IPS-18a (cell line): Measurements from ENCODE around the gene TSSK3.
"Not testable (repeated sequence)": the region's sequence is repeated elsewhere in the genome, so short reads cannot be mapped to it uniquely, and the experiment has no call there.

Experiments used
- H3K27ac ChIP-seq: one replicate; pipeline ENCODE4 v1.5.1; 2013; ENCODE audit warnings: low read length
- H3K27me3 ChIP-seq: one replicate; pipeline ENCODE4 v1.6.1; 2013; ENCODE audit warnings: mild to moderate bottlenecking, low read length; ENCODE audit not compliant: control insufficient read depth, insufficient read depth
- H3K36me3 ChIP-seq: one replicate; pipeline ENCODE4 v1.6.1; 2013; ENCODE audit warnings: low read depth, low read length; ENCODE audit not compliant: control insufficient read depth
- H3K4me1 ChIP-seq: one replicate; pipeline ENCODE4 v1.6.1; 2013; ENCODE audit warnings: low read depth, low read length; ENCODE audit not compliant: control insufficient read depth
- H3K4me3 ChIP-seq: one replicate; pipeline ENCODE4 v1.5.1; 2013; ENCODE audit warnings: low read length
- H3K9ac ChIP-seq: one replicate; pipeline ENCODE4 v1.6.1; 2013; ENCODE audit warnings: mild to moderate bottlenecking, low read length, moderate library complexity
- H3K9me3 ChIP-seq: one replicate; pipeline ENCODE4 v1.6.1; 2013; ENCODE audit warnings: low read depth, low read length; ENCODE audit not compliant: control insufficient read depth

TSSK3 gene

DNA sequence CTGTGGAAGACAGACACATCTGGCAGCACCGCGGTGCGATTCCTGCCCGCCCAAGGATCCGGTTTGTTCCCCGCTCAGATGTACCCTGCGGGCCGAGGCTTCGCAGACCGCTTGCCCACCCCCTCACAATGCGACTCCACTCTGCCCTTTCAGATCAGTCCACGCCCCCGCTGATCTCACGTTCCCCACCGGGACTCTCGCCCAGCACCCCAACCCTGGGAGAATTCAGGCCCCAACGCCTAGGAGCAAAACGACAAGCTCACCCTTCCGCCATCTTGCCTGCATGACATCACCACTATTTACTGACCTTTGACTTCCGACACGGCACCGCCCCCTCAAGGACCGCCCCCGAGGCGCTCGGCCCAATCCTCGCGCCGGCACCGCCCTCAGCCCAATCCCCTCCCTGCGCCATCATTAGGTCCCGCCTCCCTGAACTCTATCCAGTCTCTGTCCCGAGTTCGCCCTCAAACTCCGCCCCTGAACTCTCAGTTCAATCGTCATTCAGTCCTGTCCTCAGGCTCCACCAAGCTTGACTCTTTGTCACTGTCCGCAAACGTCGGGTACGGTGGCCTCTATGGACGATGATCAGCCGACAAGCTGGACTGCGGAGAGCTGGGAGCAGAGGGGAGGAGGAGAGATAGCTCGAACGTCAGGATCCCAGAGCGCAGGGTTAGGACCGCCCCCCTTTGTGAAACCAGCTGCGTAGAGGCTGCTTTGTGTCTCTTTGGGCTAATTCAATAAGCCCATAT lies 32.0 kb downstream of the TSSK3 start, which contains the start of gene BSDC1:
Gene BSDC1, minus strand, starts transcription at position 301 of the 749 bp plus-strand sequence. Its CDS starts 27 bp downstream, at position 274.
- H3K9ac ChIP-seq: peak within 1 kb of the TSS; percentile 84
- H3K27me3 ChIP-seq: no peaks in the 10 kb centered on the region
- peaks cover 11% of the 10 kb centered on the region for H3K36me3 ChIP-seq
- H3K4me3 ChIP-seq: peak within 1 kb of the TSS; percentile 88
- no peaks in the 10 kb centered on the region for H3K9me3 ChIP-seq
- peak within 1 kb of the TSS; percentile 79 for H3K27ac ChIP-seq
- peaks cover 8% of the 10 kb centered on the region for H3K4me1 ChIP-seq

DNA sequence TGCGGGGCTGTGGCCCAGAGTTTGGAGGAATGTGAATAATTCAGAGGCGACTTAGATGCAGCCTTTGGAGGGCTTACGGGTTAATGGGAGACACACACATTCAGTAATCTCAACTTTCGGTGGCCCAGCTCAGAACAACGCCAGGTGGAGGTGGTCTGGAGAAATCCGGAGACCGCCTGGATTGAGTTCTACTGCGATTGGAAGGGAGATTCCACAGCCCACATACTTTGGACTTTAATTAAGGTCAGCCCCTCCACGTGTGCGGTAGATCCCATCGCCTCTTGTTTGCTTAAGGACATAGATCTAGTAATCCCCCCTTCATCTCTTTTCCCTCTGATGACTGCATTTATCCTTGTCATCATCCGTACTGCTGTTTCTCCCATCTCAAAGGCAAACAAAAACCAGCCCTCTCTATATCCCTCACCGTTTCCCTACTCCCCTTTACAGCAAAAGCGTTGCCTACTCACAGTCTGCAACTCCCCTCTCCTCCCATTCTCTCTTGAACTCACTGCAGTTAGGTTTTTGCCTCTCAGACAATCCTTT lies 32.6 kb downstream of the TSSK3 start:
- no peaks in the 10 kb centered on the region for H3K9me3 ChIP-seq
- H3K4me3 ChIP-seq: peak overlapping the region; percentile 88
- H3K9ac ChIP-seq: peak overlapping the region; percentile 84
- H3K27me3 ChIP-seq: no peaks in the 10 kb centered on the region
- H3K27ac ChIP-seq: peak overlapping the region; percentile 79
- peaks cover 8% of the 10 kb centered on the region for H3K4me1 ChIP-seq
- peaks cover 10% of the 10 kb centered on the region for H3K36me3 ChIP-seq

DNA sequence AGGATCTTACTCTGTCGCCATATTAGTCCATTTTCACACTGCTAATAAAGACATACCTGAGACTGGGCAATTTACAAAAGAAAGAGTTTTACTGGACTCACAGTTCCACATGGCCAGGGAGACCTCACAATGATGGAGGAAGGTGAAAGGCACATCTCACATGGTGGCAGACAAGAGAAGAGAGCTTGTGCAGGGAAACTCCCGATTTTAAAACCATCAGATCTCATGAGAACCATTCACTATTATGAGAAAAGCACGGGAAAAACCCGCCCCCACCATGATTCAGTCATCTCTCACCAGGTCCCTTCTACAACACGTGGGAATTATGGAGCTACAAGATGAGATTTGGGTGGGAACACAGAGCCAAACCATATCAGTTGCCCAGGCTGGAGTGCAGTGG lies 34.2 kb downstream of the TSSK3 start:
- not testable (repeated sequence) for H3K36me3 ChIP-seq, H3K27ac ChIP-seq, H3K9me3 ChIP-seq, H3K9ac ChIP-seq, H3K4me3 ChIP-seq, H3K27me3 ChIP-seq
- H3K4me1 ChIP-seq: peaks cover 11% of the 10 kb centered on the region

DNA sequence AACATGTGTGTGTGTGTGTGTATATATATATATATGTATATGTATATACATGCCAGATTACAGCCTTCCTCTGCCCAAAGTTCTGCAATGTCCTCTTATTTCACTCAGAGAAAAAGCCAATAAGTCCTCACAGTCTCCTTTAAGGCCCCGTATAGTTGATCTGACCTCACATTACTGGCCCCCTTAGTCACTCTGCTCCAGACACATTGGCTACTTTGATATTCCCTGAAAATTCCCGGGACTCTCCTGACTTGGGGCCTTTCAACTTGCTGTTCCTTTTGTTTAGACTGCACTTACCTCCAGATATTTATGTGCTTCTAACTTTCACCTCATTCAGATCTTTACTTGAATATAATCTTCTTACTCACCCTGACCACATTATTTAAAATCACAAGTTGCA lies 36.1 kb downstream of the TSSK3 start:
- Histone ChIP-seq H3K27me3 (no peaks in the 10 kb centered on the region), H3K9me3 (no peaks in the 10 kb centered on the region), H3K36me3 (no peaks in the 10 kb centered on the region), H3K4me1 (peaks cover 6% of the 10 kb centered on the region), H3K27ac (no peak overlapping the region), H3K4me3 (no peak overlapping the region), H3K9ac (no peak overlapping the region)

DNA sequence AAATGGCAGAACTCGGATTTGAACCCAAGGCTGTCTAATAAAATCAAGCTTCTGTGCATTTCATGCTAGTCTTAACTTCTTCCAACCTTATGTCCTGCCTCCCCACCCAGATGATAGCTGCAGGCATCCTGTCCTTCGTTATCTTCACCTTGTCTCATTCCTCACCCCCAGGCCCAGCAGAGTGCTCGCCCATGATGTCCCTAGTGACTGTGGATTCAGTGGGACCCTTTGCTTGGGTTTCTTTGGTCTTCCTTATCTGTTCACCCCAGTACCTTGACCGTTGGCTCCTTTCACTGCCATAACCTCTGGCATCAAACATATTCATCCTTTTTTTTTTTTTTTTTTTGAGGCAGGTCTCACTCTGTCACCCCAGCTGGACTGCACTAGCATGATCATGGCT lies 37.5 kb downstream of the TSSK3 start:
- H3K4me1 ChIP-seq: peaks cover 3% of the 10 kb centered on the region

DNA sequence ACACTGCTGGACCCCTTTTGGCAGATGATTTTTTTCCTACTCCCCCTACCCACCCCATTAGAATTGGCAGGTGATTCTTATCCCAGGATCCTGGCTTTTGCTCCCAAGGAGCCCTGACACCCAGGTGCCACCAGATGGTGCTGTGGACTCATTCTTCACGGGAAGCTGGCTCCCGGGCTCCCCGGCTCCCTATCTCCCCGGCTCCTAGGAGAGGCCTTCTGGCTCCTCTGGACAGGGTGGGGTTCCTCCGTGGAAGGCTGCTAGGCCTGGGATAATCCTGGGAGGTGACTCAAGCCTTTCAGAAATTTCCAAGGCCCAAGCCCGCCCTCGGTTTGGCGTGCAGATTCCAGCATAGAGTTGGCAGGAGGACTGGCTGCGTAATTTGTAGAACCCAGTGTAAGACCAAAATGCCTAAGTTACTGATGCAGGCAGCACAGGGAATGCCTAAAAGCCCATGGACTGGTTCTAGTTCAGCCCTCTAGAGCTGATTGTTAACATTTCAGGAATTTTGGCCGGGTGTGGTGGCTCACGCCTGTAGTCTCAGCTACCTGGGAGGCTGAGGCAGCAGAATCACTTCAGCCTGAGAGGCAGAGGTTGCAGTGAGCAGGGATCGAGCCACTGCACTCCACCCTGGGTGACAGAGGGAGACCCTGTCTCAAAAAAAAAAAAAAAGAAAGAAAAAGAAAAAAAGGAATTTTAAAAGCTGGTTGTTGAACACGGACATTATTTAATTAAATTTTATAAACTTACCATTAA lies 38.7 kb downstream of the TSSK3 start:
- Histone ChIP-seq H3K9me3 (no peaks in the 10 kb centered on the region), H3K27ac (peak overlapping the region; percentile 51), H3K4me1 (peaks cover 3% of the 10 kb centered on the region), H3K36me3 (no peaks in the 10 kb centered on the region), H3K9ac (no peak overlapping the region), H3K4me3 (no peak overlapping the region), H3K27me3 (no peaks in the 10 kb centered on the region)

More for the DNA sequence above, 37.5 kb downstream of the TSSK3 start:
- Histone ChIP-seq H3K27me3 (no peaks in the 10 kb centered on the region), H3K36me3 (no peaks in the 10 kb centered on the region), H3K4me3 (no peak overlapping the region), H3K9ac (no peak overlapping the region), H3K27ac (no peak overlapping the region), H3K9me3 (no peaks in the 10 kb centered on the region)

DNA sequence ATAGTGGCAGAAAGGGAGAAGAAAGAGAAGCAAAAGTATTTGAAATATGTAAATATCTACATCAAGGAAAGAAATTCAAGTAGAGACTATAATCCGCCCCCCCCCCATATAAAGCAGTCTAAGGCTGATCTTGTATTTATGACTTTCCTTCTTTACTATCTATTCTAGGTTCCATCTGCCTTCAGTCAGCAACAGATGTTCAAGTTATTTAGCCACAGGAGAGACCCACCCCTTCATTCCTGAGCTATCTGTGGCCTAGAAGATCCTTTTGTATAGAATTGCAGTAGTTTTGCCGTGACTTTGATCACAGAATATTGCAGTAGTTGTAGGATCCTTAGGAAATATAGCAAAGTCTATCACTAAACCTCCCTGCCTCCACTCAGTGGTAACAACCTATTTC lies 42.6 kb downstream of the TSSK3 start:
- no peaks in the 10 kb centered on the region for H3K36me3 ChIP-seq
- no peak overlapping the region for H3K27ac ChIP-seq
- H3K4me3 ChIP-seq: no peak overlapping the region
- no peaks in the 10 kb centered on the region for H3K27me3 ChIP-seq
- peaks cover 3% of the 10 kb centered on the region for H3K4me1 ChIP-seq
- H3K9ac ChIP-seq: no peak overlapping the region
- no peaks in the 10 kb centered on the region for H3K9me3 ChIP-seq

DNA sequence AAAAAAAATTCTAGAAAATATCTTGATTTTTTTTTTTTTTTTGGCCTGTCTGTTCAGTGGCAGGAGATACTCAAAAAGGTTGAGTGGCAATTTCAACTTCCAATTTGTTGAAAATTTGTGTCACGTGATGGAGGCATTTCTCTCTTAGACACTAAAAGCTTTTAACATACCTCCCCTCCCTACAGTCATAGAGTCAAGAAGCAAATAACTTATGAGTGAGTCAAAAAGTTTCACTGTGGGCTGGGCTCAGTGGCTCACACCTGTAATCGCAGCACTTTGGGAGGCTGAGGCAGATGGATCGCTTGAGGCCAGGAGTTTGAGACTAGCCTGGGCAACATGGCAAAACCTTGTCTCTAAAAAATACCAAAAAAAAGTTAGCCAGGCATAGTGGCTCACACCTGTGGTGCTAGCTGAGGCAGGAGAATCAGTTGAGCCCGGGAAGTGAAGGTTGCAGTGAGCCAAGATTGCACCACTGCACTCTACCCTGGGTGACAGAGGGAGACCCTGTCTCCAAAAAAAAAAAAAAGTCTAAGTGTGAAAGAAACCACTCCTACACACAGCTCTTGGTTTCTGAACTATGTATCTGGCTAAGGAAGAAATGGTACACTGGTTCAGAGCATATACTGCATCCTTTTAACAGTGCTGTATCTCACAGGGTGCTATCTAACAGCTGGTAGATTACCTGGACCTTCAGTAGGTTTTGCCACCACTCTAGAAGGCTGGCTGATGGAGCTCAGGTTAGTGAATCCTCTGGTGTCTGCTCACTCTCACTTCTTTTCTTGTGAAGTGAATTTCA lies 43.5 kb downstream of the TSSK3 start:
- no peak overlapping the region for H3K4me3 ChIP-seq
- no peak overlapping the region for H3K9ac ChIP-seq
- peaks cover 3% of the 10 kb centered on the region for H3K4me1 ChIP-seq
- H3K36me3 ChIP-seq: no peaks in the 10 kb centered on the region
- no peak overlapping the region for H3K27ac ChIP-seq
- H3K9me3 ChIP-seq: no peaks in the 10 kb centered on the region
- H3K27me3 ChIP-seq: no peaks in the 10 kb centered on the region

DNA sequence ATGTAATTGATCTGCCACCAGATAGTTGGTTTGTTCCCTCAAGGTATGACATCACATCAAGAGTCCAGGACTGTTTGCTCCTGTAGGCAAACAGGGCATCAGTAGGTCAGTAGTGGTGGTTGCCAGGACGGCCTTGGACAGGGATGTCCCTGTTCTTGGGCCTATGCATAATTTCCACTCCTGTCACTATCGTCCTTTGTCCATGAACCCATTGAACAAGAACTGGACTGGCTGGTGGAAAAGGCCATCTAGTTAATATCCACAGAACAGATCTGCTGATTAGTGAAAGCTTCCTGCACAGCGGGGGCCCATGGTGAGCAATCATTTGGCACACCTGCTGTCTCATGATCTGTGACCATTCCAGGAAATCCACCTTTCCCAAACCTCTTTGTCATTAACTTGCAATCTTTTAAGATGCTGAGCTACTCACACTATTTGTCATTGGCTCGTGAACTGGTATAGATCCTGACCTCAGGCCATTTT lies 44.3 kb downstream of the TSSK3 start:
- no peaks in the 10 kb centered on the region for H3K36me3 ChIP-seq
- H3K4me3 ChIP-seq: no peak overlapping the region

DNA sequence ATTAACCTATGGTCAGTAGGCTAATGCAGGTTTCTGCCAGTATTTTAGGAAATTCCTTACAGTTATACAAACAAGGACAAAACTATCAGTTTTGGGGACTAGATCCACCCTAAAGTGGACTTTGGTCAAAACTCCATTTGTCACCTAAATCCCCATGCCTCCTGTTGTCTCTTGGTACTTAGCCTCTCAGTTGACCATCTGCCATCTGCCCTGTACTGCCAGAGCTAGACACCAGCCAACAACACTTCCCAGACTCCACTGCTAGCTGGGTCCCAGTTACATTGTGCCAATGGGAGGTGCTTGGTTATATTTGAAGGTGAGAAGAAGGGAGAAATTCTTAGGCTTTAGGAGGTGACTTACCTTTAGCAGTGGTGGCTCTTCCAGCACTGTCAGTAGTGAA lies 48.9 kb downstream of the TSSK3 start:
- Histone ChIP-seq H3K9me3 (peaks cover 15% of the 10 kb centered on the region), H3K9ac (no peak overlapping the region), H3K4me1 (no peaks in the 10 kb centered on the region), H3K36me3 (no peaks in the 10 kb centered on the region), H3K4me3 (no peak overlapping the region), H3K27me3 (no peaks in the 10 kb centered on the region), H3K27ac (no peak overlapping the region)

More for the DNA sequence above, 44.3 kb downstream of the TSSK3 start:
- Histone ChIP-seq H3K27me3 (no peaks in the 10 kb centered on the region), H3K4me1 (no peaks in the 10 kb centered on the region), H3K27ac (no peak overlapping the region), H3K9me3 (no peaks in the 10 kb centered on the region), H3K9ac (no peak overlapping the region)
